HG03039 (cell line): Measurements from ENCODE around the gene P2RY10.
A peak's percentile ranks its signal among the peaks of the same experiment; 100 is the strongest.
"Not testable (repeated sequence)": the region's sequence is repeated elsewhere in the genome, so short reads cannot be mapped to it uniquely, and the experiment has no call there.

Experiments
- ATAC-seq: cut with Tn5 transposase; IDR thresholded peaks from one replicate; pipeline ENCODE4 v1.9.1; 2021; ENCODE audit warnings: mild to moderate bottlenecking, moderate library complexity; ENCODE audit not compliant: unreplicated experiment

Gene P2RY10, protein sequence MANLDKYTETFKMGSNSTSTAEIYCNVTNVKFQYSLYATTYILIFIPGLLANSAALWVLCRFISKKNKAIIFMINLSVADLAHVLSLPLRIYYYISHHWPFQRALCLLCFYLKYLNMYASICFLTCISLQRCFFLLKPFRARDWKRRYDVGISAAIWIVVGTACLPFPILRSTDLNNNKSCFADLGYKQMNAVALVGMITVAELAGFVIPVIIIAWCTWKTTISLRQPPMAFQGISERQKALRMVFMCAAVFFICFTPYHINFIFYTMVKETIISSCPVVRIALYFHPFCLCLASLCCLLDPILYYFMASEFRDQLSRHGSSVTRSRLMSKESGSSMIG

DNA sequence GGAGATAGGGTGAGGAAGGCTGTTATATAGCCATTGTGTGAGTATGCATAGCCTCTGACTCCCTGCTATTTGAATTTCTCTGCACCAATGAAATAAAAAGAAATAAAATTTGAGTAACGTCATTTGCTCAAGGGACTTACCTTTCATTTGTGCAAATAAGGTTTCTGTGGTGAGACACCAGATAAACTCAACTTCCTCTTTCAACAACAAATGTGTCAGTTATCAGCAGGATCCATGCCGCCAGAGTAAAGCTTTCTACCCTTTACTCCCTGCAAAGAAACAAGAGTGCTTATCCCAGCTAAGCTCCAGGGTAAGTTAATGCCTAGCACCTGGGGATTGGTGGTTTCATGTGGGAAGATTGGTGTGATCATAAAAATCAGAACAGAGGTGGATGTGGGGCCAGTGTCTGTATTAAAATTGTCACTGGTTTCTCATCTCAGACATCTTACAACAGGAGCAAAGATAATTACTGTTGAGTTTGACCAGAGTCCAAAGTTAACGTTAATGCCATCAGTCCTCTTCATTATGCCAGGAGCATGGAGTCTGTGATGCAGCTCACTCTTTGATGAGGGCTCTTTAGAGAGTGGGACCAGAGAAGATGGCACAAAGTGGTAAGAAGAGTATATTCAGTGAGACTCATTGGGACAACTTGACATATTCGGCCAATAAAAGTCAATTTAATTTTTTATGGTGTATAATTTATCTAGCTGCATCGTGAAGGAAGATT lies at the start of gene P2RY10:
TSS of gene P2RY10 (plus strand) at position 206 of the 727 bp plus-strand sequence. CDS start 15,130 bp downstream, outside the sequence.
- ATAC-seq = peak; percentile 63

DNA sequence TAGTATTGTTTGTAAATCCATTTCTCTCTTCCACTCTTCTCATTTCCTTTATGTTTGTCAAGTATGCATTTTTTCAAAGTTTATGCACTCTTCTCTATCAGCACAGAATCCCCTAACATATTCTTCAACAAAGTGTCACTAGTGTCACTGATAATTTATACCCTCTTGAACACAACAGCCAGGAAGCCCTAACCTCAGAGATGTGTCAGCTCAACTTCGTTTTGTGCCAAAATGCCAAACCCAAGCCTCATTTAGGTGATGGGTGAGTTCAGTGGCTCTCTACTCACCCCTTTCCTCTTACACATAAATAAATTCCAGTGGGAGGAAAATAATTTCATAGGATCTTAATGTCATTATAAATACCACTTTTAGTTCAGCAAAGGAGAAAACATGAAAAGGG lies 22.4 kb upstream of the P2RY10 start:
- no peak for ATAC-seq

DNA sequence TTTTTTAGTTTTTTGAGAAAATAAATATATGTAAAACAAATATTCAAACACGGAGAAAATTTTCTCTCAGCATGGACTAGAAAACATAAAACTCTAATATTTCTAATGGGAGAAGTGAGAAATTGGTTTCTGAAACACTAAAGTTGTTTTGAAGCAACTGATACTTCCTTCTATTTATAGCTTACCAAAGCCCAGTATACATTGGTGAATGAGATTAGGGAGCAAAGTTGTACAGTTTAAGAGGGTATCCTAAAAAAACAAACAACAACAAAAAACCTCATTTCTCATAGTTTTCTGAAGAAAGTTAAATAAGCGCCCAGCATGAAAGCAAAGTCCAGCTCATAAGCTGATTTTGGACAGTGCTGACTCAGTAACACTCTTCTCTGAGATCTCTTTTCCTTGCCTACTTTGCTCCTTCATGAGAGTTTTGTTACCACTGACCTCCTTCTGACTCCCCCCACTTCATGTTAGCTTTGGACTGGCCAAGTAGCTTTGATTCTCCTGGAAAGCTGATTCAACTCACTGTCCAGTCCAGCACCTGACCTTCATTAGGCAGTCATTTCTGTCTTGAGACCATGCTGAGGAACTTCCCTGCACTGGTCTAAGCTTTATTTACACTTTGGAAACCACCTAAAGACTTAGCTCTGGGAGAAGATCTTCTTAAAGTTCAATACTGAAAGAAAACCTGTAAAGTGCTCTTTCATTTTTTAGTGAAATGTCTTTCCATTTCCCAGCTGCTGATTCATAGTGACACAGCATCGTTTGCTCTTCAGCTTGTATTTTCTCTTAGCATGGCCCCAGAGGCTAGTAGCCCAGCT lies 21.8 kb upstream of the P2RY10 start:
- ATAC-seq = peak; percentile 91

DNA sequence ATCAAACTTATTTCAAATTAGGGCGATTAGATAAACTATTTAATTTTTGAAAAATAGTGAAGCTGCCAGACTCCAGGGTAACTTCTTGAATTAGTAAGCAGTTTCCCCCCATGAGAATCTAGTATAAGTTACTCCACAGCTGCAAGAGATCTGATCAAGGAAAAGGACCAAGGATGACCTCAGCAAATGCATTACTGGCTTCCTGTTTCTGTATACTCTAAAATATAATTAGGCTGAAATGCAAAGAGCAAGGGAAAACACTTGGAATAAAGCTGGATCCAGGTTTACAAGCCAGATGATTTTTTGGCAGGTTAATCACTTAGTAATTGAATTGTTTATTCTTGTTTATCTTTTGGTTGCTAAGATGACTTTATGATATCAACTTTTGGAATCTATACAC lies 13.4 kb upstream of the P2RY10 start:
- ATAC-seq = no peak

DNA sequence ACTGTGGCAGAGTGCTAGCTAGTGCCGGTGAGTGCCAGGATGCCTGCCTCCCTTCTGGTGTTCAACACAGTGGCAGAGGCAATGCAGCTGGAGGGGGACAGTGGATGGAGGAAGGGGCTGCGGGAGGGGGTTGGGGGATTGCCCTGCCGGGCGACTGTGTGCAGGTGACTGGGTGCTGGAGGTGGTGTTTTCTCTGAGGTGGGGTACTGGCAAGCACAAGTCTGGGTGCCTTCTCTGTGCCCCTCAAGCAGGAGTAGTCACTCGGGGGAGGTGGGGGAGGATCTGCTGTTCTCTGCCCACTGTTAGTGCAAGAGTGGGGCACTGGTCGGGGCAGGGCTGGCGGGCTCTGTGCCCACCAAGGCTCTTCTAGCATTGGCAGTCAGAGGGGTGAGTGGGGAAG lies 10.3 kb upstream of the P2RY10 start:
- ATAC-seq = no peak

DNA sequence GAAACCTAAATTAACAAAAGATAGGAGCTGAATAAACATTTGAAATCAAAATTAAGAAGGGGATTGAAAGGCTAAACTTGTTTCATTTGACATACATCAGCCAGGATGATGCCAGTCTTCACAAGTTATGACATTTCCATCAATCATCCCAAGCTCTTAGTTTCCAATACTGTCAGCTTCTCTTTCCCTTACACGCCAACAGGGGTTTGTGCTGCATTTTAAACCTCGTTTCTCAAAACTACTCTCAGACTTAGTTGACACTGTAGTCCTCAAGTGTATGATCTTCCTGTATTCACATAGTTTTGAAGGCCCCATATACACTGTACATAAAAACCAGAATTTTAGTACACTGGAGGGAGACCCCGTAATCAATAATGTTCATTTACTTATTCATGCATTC lies 840 bp upstream of the P2RY10 start:
- no peak for ATAC-seq

DNA sequence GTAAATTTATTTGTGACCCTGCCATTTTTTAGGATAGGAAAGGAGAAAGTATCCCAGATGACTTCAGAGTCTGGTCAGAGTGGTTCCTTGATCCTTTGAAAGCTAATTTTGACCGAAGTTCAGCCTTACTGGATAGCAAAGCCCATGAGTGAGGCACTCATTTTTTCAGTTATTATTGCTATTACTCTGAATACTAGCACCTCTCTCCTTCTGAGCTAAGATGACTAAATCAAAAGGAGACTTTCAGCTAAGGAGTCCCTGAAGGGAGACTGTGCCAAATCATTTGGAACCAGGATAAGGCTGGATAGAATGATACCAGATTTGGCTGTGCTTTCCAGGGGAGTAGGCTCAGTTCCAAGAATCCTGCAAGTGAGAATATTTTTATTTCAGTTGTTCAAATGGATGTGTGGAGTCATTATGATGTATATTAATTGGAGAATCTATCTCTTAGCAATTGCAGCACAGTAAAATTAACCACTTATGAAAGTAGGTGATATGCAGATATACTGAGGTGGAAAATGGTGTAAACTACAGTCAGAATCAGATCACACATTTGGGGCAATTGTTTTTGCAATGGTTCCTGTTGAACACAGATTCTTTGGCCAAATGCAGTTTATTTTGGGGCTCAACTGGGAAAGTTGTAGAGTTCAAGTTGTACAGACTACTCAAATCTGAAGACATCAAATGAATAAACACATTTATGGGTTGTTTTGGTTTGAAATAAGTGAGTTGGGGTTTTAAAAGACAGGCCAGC lies 1.2 kb downstream of the P2RY10 start:
- no peak for ATAC-seq

DNA sequence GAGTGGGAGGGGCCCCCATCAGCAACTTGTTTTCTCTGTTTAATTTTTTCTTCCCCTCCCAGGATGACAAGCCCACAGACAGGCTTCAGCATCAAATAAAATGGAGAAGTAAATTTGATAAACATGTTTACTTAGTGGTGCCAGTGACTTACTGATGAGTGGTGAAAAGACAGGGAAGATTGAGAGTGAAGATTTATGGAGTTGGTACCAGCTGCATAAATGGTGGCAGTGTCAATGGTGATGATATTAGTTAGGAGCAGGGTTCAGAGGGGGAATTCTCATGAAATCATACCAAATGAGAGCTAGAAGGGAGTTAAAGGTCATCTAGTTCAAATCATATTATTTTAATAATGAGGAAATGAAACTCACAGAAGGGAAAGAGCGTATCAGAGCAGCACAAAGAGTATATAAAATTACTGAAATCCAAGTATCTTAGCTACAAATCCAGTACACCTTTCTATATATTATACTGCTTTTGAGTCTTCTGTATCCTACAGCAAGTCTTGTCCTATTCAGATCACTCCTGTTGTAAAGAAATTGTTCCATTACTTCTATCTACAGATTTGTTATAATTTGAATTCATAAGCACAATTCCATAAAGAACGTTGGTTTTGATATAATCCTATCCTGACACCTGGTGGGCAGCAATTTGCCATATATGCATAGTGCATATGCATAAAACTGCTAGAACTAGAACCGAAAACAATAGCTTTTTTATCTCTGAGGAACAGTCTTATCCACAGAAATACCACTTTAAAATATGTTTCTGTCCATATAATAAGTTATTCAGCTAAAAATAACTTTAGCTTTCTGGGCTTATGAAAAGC lies 5.0 kb downstream of the P2RY10 start:
- no peak for ATAC-seq

DNA sequence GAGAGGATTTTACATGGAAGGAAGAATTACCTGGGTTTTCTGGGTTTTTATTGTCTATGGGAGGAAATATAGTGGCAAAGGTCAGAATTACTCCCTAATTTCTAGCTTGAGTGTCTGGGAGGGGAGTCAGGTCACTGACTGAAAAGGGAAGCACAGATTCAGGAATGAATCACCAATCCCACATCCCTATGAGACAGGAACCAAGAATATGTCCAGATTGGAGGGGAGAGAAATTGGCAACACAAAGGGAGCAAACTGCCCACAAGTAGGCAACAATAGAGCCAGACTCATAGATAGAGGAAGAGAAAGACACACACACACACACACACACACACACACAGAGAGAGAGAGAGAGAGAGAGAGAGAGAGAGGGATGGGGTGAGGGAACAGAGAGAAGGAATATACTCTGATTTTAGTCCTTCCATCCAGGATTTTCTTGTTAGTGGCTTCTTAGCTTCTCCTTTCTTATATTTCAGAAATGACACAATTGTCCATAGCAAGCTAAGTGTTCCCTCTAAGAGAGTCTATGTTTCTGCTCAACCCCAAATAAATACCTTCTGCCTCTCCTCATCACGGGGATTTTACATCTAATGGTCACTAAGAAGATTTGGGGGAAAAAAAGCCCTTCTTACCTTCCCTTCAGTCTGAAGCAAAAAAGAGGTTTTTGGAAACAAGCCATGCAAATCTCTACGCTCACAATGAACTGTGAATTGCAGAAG lies 12.0 kb downstream of the P2RY10 start:
- peak; percentile 9 for ATAC-seq

DNA sequence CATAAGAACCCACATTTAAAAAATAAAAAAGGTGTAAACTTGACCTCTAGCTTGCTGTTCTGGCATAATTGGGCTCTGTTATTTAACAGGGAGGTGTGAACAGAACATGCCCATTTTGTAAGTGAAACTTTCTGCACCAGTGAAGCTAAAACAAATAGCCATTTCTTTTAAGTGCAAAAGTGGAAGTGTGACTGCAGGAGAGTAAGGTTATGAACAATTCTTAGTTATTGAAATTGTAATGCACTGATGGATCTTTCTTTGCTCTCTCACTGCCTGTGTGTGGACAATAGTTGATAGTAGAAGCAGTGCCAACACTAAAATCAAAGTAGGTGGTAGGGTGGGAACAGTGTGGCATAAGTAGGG lies 12.6 kb downstream of the P2RY10 start:
- ATAC-seq = peak; percentile 59

DNA sequence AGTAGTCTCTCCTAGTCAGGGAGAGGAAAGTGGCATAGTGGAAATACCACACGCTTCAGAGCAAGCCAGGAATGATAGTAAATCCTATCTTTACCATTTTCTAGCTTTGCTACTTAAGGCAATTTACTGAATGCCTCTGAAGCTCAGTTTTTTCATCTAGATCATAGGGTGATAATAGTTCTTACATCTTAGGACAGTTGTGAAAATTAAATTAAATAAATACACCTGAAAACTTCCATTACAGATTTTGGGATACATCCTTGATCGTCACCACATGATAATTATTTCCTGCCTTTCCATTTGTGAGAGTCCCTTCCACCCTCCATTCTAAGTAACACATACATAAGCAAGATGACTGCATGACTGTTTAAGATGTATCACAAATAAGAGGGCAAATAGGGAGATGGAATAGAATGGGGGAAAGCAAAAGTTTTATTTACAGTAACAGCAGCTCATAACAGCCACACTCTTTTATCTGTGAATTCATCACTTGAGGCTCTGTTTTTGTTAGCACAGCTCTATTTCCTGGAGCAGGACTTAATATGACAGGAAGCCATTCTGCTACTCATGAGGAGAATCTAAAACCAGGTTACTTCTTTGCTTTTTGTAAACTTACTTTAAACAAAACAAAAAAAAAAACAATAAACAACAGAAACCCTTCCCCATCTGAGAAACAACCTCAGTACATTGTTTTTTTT lies 13.4 kb downstream of the P2RY10 start:
- no peak for ATAC-seq

DNA sequence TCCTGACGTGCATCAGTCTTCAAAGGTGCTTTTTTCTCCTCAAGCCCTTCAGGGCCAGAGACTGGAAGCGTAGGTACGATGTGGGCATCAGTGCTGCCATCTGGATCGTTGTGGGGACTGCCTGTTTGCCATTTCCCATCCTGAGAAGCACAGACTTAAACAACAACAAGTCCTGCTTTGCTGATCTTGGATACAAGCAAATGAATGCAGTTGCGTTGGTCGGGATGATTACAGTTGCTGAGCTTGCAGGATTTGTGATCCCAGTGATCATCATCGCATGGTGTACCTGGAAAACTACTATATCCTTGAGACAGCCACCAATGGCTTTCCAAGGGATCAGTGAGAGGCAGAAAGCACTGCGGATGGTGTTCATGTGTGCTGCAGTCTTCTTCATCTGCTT lies 15.7 kb downstream of the P2RY10 start:
- ATAC-seq = no peak

DNA sequence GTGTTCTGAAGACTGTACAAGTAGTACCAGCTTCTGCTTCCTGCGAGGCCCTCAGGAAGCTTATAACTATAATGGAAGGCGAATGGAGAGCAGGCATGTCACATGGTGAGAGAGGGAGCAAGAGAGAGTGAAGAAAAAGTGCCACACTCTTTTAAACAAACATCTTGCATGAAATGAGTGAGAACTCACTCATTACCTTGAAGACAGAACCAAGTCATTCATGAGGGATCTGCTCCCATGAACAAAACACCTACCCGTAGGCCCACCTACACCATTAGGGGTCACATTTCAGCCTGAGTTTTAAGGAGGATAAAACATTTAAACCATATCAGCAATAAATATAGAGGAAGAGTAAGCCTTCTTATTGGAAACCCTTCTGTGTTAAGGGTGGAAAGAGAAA lies 19.4 kb downstream of the P2RY10 start:
- no peak for ATAC-seq

DNA sequence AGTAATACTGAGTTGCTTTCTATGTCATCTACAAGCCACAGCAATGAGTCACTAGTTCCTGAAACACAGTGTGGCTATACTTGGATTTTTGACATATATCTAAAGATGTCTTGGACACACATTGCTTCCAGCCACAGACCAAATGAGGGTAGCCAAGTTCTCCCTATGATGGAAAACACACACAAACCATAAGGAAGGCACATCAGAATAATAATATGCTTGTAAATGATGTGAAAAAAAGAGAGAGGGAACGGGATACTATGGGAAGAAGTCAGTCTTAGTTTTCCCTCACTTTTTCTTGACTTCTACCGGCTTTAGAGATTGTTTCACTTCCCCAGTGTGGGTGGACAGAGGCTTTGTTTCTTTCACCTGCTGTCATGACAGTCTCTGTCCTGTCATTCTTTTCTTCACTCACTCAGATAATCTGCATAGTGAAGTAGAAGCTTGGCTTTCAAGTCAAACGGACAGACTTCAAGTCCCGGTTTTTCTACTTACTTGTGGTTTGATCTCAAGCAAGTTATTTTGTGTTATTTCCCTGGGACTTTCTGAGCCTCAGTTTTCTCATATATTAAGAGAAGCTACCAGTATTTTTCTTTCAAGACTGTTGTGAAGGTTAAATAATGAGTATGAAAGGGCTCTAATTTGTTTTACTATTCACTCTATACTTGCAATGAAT lies 34.7 kb downstream of the P2RY10 start:
- ATAC-seq = peak; percentile 98

DNA sequence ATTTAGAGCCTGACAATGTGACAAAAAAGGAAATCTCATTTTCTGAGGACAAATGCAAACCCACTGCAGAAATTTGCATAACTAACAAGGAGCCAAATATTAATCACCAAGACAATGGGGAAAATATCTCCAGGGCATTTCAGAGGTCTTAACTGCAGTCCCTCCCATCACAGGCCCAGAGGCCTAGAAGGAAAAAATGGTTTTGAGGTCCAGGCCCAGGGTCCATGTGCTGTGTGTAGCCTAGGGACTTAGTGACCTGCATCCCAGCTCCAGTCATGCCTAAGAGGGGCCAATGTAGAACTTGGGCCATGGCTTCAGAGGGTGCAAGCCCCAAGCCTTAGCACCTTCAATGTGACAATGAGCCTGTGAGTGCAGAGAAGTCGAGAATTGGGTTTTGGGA lies 44.2 kb downstream of the P2RY10 start:
- no peak for ATAC-seq

DNA sequence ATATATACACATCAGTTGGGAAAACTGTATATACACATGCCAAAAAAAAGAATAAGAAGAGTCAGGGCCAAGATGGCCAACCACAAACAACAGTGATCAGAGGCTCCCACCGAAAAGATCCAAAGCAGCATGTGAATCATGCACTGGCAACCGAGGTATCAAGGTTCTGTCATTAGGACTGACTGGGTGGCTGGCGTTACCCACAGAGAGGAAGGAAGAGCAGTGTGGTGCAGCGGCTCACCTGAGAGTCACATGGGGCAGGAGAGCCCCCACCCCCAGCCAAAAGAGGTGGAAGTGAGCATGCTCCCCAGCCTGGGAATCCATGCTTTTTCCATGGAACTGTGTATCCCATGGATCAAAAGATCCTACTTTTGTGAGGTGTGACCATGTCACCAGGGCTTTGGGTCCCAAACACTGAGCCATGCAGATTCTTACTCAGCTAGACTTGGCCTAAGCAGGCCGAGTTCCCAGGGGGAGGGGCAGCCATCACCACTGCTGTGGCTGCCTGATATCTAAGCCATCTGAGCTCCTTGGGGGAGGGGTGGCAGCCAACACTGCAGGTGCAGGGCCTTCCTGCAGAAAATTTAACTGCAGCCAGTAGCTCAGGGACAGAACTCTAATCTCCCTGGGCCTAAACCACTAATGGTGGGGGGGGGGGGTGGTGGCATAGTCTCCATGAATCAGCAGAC lies 52.8 kb downstream of the P2RY10 start:
- no peak for ATAC-seq

DNA sequence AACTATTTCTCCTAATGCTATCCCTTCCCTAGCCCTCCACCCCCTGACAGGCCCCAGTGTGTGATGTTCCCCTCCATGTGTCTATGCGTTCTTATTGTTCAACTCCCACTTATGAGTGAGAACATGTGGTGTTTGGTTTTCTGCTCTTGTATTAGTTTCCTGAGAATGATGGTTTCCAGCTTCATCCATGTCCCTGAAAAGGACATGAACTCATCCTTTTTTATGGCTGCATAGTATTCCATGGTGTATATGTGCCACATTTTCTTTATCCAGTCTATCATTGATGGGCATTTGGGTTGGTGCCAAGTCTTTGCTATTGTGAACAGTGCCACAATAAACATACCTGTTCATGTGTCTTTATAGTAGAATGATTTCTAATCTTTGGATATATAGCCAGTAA lies 62.3 kb downstream of the P2RY10 start:
- ATAC-seq = not testable (repeated sequence)
